ENCODE measurements around the gene PEX6. TPM values are rescaled to one million over a fixed set of nuclear protein-coding genes. Genes with fewer than 3 reads are reported as not detected.
A peak's percentile ranks its signal among the peaks of the same experiment; 100 is the strongest.

PEX6 gene
- total and polyA plus RNA-seq, 2 of the 13 experiments (the other 11 are each of a cell fraction or from before 2014, with no cell fraction given): 5.1 to 6.7 TPM

DNA sequence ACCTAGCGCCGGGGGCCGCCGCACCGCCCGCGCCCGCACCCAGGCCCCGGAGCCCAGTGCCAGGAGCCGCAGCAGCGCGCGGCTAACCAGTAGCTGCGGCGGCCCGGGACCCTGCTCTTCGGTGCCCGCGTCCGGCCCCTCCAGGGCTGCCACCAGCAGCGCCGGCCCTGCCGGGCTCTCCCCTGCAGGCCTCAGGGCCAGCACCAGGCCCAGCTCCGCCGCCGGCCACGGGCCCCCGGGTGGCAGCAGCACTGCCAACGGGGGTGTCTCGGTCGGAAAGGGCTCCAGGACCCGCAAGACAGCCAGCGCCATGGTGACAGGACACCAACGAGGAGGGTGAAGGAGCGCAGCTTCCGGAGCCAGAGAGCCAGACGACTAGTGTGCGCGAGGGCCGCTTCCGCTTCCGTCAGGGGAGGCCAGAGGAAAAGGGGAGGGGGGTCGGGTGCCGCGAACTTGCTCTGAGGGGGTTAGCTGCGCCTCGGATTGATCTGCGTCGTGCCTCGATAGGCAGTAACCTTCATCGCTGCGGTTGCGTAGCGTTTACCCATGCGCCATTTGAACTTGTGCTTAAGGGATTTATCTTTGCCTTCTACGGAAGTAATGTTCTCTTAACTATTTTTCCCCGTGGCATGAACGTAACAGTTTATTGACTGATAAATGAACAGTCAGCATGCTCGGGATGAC lies at the start of gene PEX6 (continued):
- TF ChIP-seq SP4 (CRISPR knock-in tag; IDR thresholded peaks at IDR 0.05) (peak; percentile 47), ZNF770 (CRISPR knock-in tag; IDR thresholded peaks at IDR 0.05) (peak; percentile 74), ZNF460 (CRISPR knock-in tag; IDR thresholded peaks at IDR 0.05; ENCODE audit: borderline replicate concordance) (no peak; the same call in 1 of the 2 replicates), PHB2 (IDR thresholded peaks at IDR 0.05; ENCODE audit: partially characterized antibody) (no peak), NFE2L1 (CRISPR knock-in tag; IDR thresholded peaks at IDR 0.05; ENCODE audit: borderline replicate concordance) (no peak; the same call in 1 of the 2 replicates), BCL6 (CRISPR knock-in tag; IDR thresholded peaks at IDR 0.05) (peak; percentile 75), SNAI1 (CRISPR knock-in tag; IDR thresholded peaks at IDR 0.05; ENCODE audit: borderline replicate concordance) (no peak), RBM39 (IDR thresholded peaks at IDR 0.05; ENCODE audit: low read depth, low read length, poor library complexity, severe bottlenecking) (no peak), ZNF256 (CRISPR knock-in tag; conservative IDR thresholded peaks at IDR 0.05) (no peak), IRX3 (CRISPR knock-in tag; IDR thresholded peaks at IDR 0.05; ENCODE audit: borderline replicate concordance, low read depth) (no peak), RAD51 (IDR thresholded peaks at IDR 0.05; ENCODE audit: borderline replicate concordance) (no peak), ZNF878 (CRISPR knock-in tag; IDR thresholded peaks at IDR 0.05) (no peak), MZF1 (CRISPR knock-in tag; IDR thresholded peaks at IDR 0.05; ENCODE audit: borderline replicate concordance) (no peak), GATA4 (IDR thresholded peaks at IDR 0.05; ENCODE audit: borderline replicate concordance, low read depth) (peak; percentile 64; the same call in 1 of the 2 replicates), ZNF607 (CRISPR knock-in tag; IDR thresholded peaks at IDR 0.05; ENCODE audit: borderline replicate concordance) (0 out of 2 replicates have a peak, but pooled peaks have one; percentile 11), ZNF609 (CRISPR knock-in tag; IDR thresholded peaks at IDR 0.05; ENCODE audit: borderline replicate concordance) (peak; percentile 69), CBX1 (IDR thresholded peaks at IDR 0.05; ENCODE audit: low read depth) (peak; percentile 84), ZNF790 (CRISPR knock-in tag; IDR thresholded peaks at IDR 0.05; ENCODE audit: borderline replicate concordance) (peak; percentile 98), ZFP36L2 (CRISPR knock-in tag; IDR thresholded peaks at IDR 0.05) (0 out of 2 replicates have a peak, but pooled peaks have one; percentile 57)
- TF ChIP-seq, protein P1, sequence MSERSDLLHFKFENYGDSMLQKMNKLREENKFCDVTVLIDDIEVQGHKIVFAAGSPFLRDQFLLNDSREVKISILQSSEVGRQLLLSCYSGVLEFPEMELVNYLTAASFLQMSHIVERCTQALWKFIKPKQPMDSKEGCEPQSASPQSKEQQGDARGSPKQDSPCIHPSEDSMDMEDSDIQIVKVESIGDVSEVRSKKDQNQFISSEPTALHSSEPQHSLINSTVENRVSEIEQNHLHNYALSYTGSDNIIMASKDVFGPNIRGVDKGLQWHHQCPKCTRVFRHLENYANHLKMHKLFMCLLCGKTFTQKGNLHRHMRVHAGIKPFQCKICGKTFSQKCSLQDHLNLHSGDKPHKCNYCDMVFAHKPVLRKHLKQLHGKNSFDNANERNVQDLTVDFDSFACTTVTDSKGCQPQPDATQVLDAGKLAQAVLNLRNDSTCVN (CRISPR knock-in tag; IDR thresholded peaks at IDR 0.05; ENCODE audit: borderline replicate concordance): 0 out of 2 replicates have a peak, but pooled peaks have one; percentile 30

Data from HepG2 (cell line).